OCI-LY1 (cell line): ENCODE measurements around the gene NEDD4L.

Experiments
- EZH2 ChIP-seq: fragments of 200-600 bp; sonication (generic), shearing (Covaris generic); IDR thresholded peaks from 2 replicates; pipeline ENCODE4 v1.8.0; 2017; ENCODE audit warnings: borderline replicate concordance, mixed run types, mild to moderate bottlenecking, antibody characterized with exemption, low read length, moderate library complexity, mixed read lengths
- TF ChIP-seq, protein P1 (sequence below): fragments of 200-600 bp; sonication (generic), shearing (Covaris generic); IDR thresholded peaks from 2 replicates; pipeline ENCODE4 v1.5.1; 2017; ENCODE audit warnings: mild to moderate bottlenecking, antibody characterized with exemption, low read length, moderate library complexity, mixed read lengths

DNA sequence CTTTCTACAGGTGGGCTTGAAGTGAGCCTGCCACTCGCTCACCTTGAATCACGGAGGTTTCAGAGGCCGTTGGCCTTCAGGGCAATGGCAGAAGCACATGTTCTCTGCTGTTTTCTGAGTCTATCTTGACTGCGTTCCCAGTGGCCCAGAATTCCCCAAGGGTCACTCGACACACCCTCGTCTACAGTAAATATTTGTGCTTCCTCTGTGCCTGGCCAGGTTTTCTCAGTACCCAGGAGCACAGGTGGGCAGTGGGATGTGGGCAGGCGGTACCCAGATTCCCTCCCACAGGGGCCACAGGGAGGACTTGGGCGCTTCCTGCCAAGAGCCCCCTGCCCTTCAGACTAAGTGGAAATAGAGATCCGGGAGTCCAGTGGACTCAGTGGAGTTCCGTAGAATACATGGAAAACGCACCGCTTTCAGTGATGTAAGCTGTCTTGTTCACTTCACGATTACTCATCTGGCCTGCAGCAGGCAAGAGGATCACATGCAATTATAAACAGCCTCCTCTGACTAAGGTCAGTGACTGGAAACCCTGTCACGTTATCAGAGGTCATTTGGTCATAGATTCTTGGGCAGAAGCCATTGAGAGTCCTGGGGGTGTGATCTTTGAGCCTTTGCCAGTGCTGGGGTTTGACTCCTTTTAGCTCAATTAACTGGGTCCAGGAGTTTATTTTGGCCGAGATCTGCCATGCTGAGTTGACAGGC, 179.8 kb downstream of the NEDD4L start:
- no peak for TF ChIP-seq EZH2
- TF ChIP-seq, protein P1, sequence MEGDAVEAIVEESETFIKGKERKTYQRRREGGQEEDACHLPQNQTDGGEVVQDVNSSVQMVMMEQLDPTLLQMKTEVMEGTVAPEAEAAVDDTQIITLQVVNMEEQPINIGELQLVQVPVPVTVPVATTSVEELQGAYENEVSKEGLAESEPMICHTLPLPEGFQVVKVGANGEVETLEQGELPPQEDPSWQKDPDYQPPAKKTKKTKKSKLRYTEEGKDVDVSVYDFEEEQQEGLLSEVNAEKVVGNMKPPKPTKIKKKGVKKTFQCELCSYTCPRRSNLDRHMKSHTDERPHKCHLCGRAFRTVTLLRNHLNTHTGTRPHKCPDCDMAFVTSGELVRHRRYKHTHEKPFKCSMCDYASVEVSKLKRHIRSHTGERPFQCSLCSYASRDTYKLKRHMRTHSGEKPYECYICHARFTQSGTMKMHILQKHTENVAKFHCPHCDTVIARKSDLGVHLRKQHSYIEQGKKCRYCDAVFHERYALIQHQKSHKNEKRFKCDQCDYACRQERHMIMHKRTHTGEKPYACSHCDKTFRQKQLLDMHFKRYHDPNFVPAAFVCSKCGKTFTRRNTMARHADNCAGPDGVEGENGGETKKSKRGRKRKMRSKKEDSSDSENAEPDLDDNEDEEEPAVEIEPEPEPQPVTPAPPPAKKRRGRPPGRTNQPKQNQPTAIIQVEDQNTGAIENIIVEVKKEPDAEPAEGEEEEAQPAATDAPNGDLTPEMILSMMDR = no peak
